Heart left ventricle (tissue), 16 donors: ENCODE results near the gene RIPK4. TPM values are rescaled to one million over a fixed set of nuclear protein-coding genes. Genes with fewer than 3 reads are reported as not detected.

Experiments used
- ATAC-seq, 4 donors: fragments of 200-7000 bp; cut with Tn5 transposase; one replicate each; pipeline ENCODE4 v1.9.1; 2020 to 2022; ENCODE audit warnings: moderate library complexity in 4 of 4, mild to moderate bottlenecking in 3 of 4, moderate number of reproducible peaks in 1 of 4
- DNase-seq, 5 donors: peaks; one replicate each; pipeline ENCODE4 v3.0.0-alpha.2; 2020
- H3K27ac ChIP-seq, 12 donors: fragments of 200-600 bp; sonication (generic) in 4 of 12; one replicate each; pipeline versions ENCODE4 v1.5.0 to v1.8.0; 2016 to 2022; ENCODE audit warnings: mild to moderate bottlenecking in 2 of 12
- H3K27me3 ChIP-seq, 9 donors: fragments of 200-600 bp; sonication (generic) in 2 of 9; one replicate each; pipeline versions ENCODE4 v1.5.1 to v1.8.0; 2016 to 2022; ENCODE audit warnings: mild to moderate bottlenecking in 3 of 9
- H3K36me3 ChIP-seq, 9 donors: fragments of 200-600 bp; sonication (generic) in 2 of 9; one replicate each; pipeline versions ENCODE4 v1.5.0 to v1.8.0; 2018 to 2022; ENCODE audit warnings: mild to moderate bottlenecking in 2 of 9
- H3K4me1 ChIP-seq, 12 donors: fragments of 200-600 bp; sonication (generic) in 4 of 12; one replicate each; pipeline versions ENCODE4 v1.5.0 to v1.8.0; 2016 to 2022; ENCODE audit warnings: mild to moderate bottlenecking in 3 of 12
- H3K4me3 ChIP-seq, 12 donors: fragments of 200-600 bp; sonication (generic) in 4 of 12; one replicate each; pipeline versions ENCODE4 v1.5.0 to v1.8.0; 2017 to 2022; ENCODE audit warnings: mild to moderate bottlenecking in 9 of 12, moderate library complexity in 4 of 12
- H3K9me3 ChIP-seq, 12 donors: fragments of 200-600 bp; sonication (generic) in 4 of 12; one replicate each; pipeline versions ENCODE4 v1.5.0 to v1.8.0; 2016 to 2022; ENCODE audit warnings: mild to moderate bottlenecking in 1 of 12
- POLR2A ChIP-seq, 2 donors: fragments of 450-650 bp; IDR thresholded peaks; one replicate each; pipeline ENCODE4 v1.6.1; 2017; ENCODE audit warnings: antibody characterized with exemption in 2 of 2, mild to moderate bottlenecking in 2 of 2, moderate library complexity in 2 of 2
- WGBS, 4 donors: extraction: QIAGEN DNeasy Blood & Tissue Kit in 2 of 4; methylation state at CpG; one replicate each; pipeline versions ENCODE4 v1.1.5 to v1.1.7; 2013 to 2018; 5-methylcytosine and 5-hydroxymethylcytosine counted together
- intact Hi-C, 10 donors: fragments of 100-400 bp; cut with DNase I; formaldehyde crosslinking; loops; one replicate each; pipeline versions ENCODE4 v1.11.1 to v1.14.2; 2022
- polyA plus RNA-seq, 2 donors: library from polyadenylated mRNA; stranded (reverse); fragments of 200-250 nt; gene quantifications; one replicate each; pipeline ENCODE4 v1.2.3, GENCODE V29; 2013
- total RNA-seq, 9 donors: library from RNA; depleted of rRNA in 2 of 9; stranded (reverse); fragments of >200 nt in 2 of 9; fragmentation: NEBNext Ultra II Directional in 3 of 9; extraction: Animal tissue kit (Norgen Biotek cat#: 25700) in 3 of 9; gene quantifications; one replicate each; pipeline versions ENCODE4 v1.1.0 to v1.2.4, GENCODE V29; 2016 to 2023
- TF ChIP-seq, protein P1 (sequence below), 12 donors: fragments of 200-600 bp; sonication (generic) in 4 of 12; IDR thresholded peaks; one replicate each; pipeline versions ENCODE4 v1.5.0 to v1.8.0; 2018 to 2022; ENCODE audit warnings: antibody characterized with exemption in 12 of 12, mild to moderate bottlenecking in 5 of 12
- donor health status: ischemic (EF 13 %, LVEDD 7.1; RV severe dilation, severe dysfunction).
- donor health status: healthy with polysubstance abuse.
- donor health status: DM: no; HTN: yes; CAD: no.
- donor health status: DM: no; HTN: no; CAD: no.
- donor health status: ischemic (EF 25% LVEDD 6.9; RV normal size, moderate dysfunction).
- donor health status: ischemic (EF 25% LVEDD 5.7; RV mildly dilated, moderate dysfunction).
- donor health status: healthy.
- donor health status: DM: yes; HTN: yes; CAD: no.
- donor health status: ischemic (EF 35%, LVEDD 5.7; RV mildly dilated, moderate dysfunction).
- donor health status: nonischemic (EF 11% LVEDD 7.7; RV severe dilation, severe dysfunction).
- donor health status: DM: yes; HTN: yes; CAD: no.
- donor health status: PGD.
- donor health status: ischemic (EF 29% LVEDD 5.4; RV normal size, mild dysfunction).
- donor health status: nonischemic (EF 23%, LVEDD 6.1; RV moderate dilation, normal function).

Gene RIPK4
- total and polyA plus RNA-seq, 11 donors: 0.04 to 2.0 (median 0.08) TPM; not detected in 2

GRCh38 chr21:41772351-41773080 is 5.7 kb upstream of the RIPK4 start:
- TF ChIP-seq POLR2A (IDR thresholded peaks at IDR 0.05): no peak
- TF ChIP-seq, protein P1, sequence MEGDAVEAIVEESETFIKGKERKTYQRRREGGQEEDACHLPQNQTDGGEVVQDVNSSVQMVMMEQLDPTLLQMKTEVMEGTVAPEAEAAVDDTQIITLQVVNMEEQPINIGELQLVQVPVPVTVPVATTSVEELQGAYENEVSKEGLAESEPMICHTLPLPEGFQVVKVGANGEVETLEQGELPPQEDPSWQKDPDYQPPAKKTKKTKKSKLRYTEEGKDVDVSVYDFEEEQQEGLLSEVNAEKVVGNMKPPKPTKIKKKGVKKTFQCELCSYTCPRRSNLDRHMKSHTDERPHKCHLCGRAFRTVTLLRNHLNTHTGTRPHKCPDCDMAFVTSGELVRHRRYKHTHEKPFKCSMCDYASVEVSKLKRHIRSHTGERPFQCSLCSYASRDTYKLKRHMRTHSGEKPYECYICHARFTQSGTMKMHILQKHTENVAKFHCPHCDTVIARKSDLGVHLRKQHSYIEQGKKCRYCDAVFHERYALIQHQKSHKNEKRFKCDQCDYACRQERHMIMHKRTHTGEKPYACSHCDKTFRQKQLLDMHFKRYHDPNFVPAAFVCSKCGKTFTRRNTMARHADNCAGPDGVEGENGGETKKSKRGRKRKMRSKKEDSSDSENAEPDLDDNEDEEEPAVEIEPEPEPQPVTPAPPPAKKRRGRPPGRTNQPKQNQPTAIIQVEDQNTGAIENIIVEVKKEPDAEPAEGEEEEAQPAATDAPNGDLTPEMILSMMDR (IDR thresholded peaks at IDR 0.05): no peak
- peaks cover 17 to 80% (median 56%) of the 10 kb centered on the region in 9 donors for H3K27me3 ChIP-seq
- DNase-seq: no peak
- H3K4me1 ChIP-seq: peaks cover 0 to 17% (median 12%) of the 10 kb centered on the region in 12 donors
- no peak for ATAC-seq
- H3K36me3 ChIP-seq: no peaks in the 10 kb centered on the region
- no peak overlapping the region for H3K27ac ChIP-seq
- H3K4me3 ChIP-seq: no peak overlapping the region
- intact Hi-C loops: loop anchor here in 4 of 10 donors (10.0 kb wide), 2 partner anchors 308 to 488 kb away; no protein-coding TSS in a partner anchor
- no peaks in the 10 kb centered on the region for H3K9me3 ChIP-seq
- WGBS, 4 donors: 50 to 57% (median 50%) methylated on average over 16 of the region's 16 CpGs

- Histone ChIP-seq H3K36me3 (no peaks in the 10 kb centered on the region), H3K4me3 (no peak overlapping the region), H3K4me1 (peaks cover 0 to 26% (median 16%) of the 10 kb centered on the region in 12 donors), H3K9me3 (no peaks in the 10 kb centered on the region), H3K27me3 (peaks cover 26 to 89% (median 65%) of the 10 kb centered on the region in 9 donors), H3K27ac (no peak overlapping the region)
- TF ChIP-seq, protein P1 (IDR thresholded peaks at IDR 0.05): no peak
- no peak for TF ChIP-seq POLR2A (IDR thresholded peaks at IDR 0.05)
- no peak for DNase-seq
- intact Hi-C loops: loop anchor here in 4 of 10 donors (10.0 kb wide), 2 partner anchors 307 to 487 kb away; no protein-coding TSS in a partner anchor
- no peak for ATAC-seq
- 86 to 89% (median 88%) methylated on average over 7 of the region's 7 CpGs for WGBS, 4 donors
These were observed 4.7 kb upstream of the RIPK4 start for GRCh38 chr21:41771625-41771945.

DNA sequence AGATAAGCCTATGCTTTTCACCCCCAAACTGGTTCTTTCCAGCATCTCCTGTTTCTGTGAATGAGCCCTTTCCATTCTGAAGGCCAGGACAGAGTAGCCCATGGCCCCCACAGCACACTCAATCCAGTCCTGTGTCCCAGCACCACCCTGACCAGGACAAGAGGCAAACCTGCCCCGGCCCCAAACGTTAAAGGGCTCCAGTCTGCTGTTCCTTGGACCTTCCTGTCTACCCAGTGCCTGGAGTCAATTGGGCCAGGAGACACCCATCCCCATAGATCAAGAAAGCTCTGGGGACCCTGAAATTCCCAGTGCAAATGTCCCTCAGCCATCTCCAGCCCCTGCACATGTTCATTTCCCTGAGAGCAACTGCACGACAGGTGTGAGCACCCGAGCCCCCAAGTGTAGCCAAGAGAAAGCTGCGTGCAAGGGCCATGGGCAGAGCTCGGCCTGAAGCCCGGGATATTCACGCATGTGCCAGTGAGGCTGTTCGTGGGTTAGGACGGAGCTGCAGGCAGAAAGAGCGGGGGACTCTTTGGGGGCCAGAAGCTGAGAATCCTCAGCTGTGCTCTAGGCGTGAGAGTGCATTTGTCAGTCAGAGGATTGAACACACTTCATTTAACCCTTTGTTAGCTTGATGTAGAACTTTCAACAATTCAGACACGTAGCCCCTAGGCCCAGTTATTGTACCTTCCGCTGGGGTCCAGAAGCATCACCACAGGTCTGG is 4.2 kb upstream of the RIPK4 start:
- Histone ChIP-seq H3K4me3 (no peak overlapping the region), H3K27ac (no peak overlapping the region), H3K27me3 (peaks cover 32 to 95% (median 70%) of the 10 kb centered on the region in 9 donors), H3K4me1 (peaks cover 0 to 31% (median 16%) of the 10 kb centered on the region in 12 donors), H3K9me3 (no peaks in the 10 kb centered on the region), H3K36me3 (no peaks in the 10 kb centered on the region)
- 61 to 74% (median 66%) methylated on average over 8 to 14 of the region's 14 CpGs for WGBS, 4 donors
- TF ChIP-seq POLR2A (IDR thresholded peaks at IDR 0.05): no peak
- TF ChIP-seq, protein P1 (IDR thresholded peaks at IDR 0.05): no peak
- no peak for DNase-seq
- no peak for ATAC-seq
- intact Hi-C loops: loop anchor here in 4 of 10 donors (10.0 kb wide), 2 partner anchors 306 to 486 kb away; no protein-coding TSS in a partner anchor

DNA sequence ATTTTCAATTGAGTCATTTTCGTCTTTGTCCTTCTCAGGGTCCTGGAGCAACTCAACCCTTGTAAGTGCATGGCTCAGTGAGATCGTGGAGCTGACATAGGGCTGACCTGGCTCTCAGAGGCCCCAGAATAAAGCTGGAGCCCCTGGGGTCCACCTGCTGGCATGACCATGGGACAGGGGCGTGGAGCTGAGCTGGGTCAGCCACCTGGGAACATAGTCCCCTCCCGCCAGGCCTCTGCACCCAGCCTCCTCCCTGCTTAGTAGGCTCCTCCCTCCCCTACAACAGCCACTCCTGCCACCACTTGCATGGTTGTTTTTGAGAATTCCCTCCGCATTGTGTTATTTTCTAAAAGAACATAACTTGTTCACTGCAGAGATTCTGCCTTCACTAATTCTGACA is 3.1 kb upstream of the RIPK4 start:
- TF ChIP-seq, protein P1 (IDR thresholded peaks at IDR 0.05): no peak
- H3K9me3 ChIP-seq: no peaks in the 10 kb centered on the region
- intact Hi-C loops: loop anchor here in 4 of 10 donors (10.0 kb wide), 2 partner anchors 305 to 485 kb away; no protein-coding TSS in a partner anchor
- peaks cover 0 to 34% (median 16%) of the 10 kb centered on the region in 12 donors for H3K4me1 ChIP-seq
- no peak for DNase-seq
- peaks cover 40 to 98% (median 75%) of the 10 kb centered on the region in 9 donors for H3K27me3 ChIP-seq
- no peak for ATAC-seq
- H3K36me3 ChIP-seq: no peaks in the 10 kb centered on the region
- H3K4me3 ChIP-seq: no peak overlapping the region
- no peak overlapping the region for H3K27ac ChIP-seq
- WGBS, 4 donors: 79 to 88% (median 83%) methylated on average over 3 to 5 of the region's 5 CpGs
